Measurements from ENCODE around the gene ANO3.

GRCh38 chr11:26578998-26579661 is 247.2 kb downstream of the ANO3 start:
- TF ChIP-seq CTCF (conservative IDR thresholded peaks at IDR 0.05; ENCODE audit: low read depth, low read length) (no peak), POLR2A (IDR thresholded peaks at IDR 0.05; ENCODE audit: low read depth, low read length) (no peak)
